Measurements from ENCODE around the gene DDX39A.
"Not testable (repeated sequence)": the region's sequence is repeated elsewhere in the genome, so short reads cannot be mapped to it uniquely, and the experiment has no call there.

The DDX39A gene

DNA sequence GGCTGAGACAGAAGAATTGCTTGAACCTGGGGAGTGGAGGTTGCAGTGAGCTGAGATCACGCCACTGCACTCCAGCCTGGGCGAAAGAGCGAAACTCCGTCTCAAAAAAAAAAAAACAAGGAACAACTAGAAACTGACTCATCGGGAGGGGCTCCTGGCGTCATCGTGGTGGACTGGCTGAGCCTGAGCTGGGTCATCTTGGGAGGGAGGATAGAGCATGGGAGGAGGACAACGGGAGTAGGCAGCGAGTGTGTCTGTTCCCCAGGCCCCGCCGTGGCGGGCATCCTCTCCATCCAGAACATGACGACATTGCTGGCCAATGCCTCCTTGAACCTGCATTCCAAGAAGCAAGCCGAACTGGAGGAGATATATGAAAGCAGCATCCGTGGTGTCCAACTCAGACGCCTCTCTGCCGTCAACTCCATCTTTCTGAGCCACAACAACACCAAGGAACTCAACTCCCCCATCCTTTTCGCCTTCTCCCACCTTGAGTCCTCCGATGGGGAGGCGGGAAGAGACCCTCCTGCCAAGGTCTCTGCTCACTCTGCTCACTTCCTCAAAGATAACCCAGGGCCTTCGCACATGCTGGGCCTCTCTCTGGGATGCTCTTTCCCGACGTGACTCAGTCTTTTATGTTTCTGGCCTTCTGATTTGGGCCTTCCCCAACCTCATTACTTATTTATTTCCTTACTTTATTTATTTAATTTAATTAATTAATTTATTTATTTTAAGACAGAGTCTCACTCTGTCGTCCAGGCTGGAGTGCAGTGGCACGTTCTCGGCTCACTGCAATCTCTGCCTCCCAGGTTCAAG lies 16.6 kb downstream of the DDX39A start:
- H3K79me1 ChIP-seq (ENCODE audit: low read length), result no peaks in the 10 kb centered on the region
- H3K27ac ChIP-seq (ENCODE audit: low read depth, low read length), result no peak overlapping the region
- peaks cover 0 to 3% of the 10 kb centered on the region in 2 experiments for H3K4me1 ChIP-seq (ENCODE audit: control insufficient read depth in 1 of 2, insufficient read depth in 2 of 2, low read length in 2 of 2)
- no peak overlapping the region for H4K12ac ChIP-seq (ENCODE audit: low read depth, low read length)
- no peak overlapping the region for H4K8ac ChIP-seq (ENCODE audit: low read depth, low read length)
- H3K9ac ChIP-seq (ENCODE audit: low read length), result no peak overlapping the region
- H3K9me3 ChIP-seq (ENCODE audit: insufficient read depth, low read depth, low read length), result peaks cover 2% of the 10 kb centered on the region
- H3K18ac ChIP-seq (ENCODE audit: low read length), result no peak overlapping the region
- peaks cover 9 to 10% of the 10 kb centered on the region in 2 experiments for H3K36me3 ChIP-seq (ENCODE audit: control insufficient read depth in 1 of 2, insufficient read depth in 2 of 2, low read length in 2 of 2)
- H3K4ac ChIP-seq (ENCODE audit: low read depth, low read length), result no peak overlapping the region
- no peak overlapping the region for H3K4me3 ChIP-seq (ENCODE audit: low read depth, low read length)
- no peak overlapping the region for H2BK120ac ChIP-seq (ENCODE audit: insufficient read depth, low read length, poor library complexity)
- H2BK5ac ChIP-seq (ENCODE audit: low read depth, low read length, poor library complexity), result no peak overlapping the region
- no peaks in the 10 kb centered on the region for H3K79me2 ChIP-seq (ENCODE audit: control insufficient read depth, insufficient read depth, low read length, poor library complexity)
- H4K91ac ChIP-seq (ENCODE audit: low read depth, low read length), result no peak overlapping the region
- H3K23ac ChIP-seq (ENCODE audit: low read length), result no peak overlapping the region
- no peak overlapping the region for H3K14ac ChIP-seq (ENCODE audit: low read length)
- DNase-seq, result peak; percentile 53 to 63
- H3K27me3 ChIP-seq (ENCODE audit: insufficient read depth, low read length), result no peaks in the 10 kb centered on the region
- no CpG with 5 or more reads among the region's 26 CpGs for WGBS (ENCODE audit: extremely low coverage, insufficient coverage, insufficient read length)
- no peak overlapping the region for H2AK5ac ChIP-seq (ENCODE audit: low read length)
- no peak overlapping the region for H2BK12ac ChIP-seq (ENCODE audit: low read length)
- H2AFZ ChIP-seq (ENCODE audit: insufficient read depth, low read length, poor library complexity), result no peak overlapping the region
- H3K4me2 ChIP-seq (ENCODE audit: low read length), result no peak overlapping the region

DNA sequence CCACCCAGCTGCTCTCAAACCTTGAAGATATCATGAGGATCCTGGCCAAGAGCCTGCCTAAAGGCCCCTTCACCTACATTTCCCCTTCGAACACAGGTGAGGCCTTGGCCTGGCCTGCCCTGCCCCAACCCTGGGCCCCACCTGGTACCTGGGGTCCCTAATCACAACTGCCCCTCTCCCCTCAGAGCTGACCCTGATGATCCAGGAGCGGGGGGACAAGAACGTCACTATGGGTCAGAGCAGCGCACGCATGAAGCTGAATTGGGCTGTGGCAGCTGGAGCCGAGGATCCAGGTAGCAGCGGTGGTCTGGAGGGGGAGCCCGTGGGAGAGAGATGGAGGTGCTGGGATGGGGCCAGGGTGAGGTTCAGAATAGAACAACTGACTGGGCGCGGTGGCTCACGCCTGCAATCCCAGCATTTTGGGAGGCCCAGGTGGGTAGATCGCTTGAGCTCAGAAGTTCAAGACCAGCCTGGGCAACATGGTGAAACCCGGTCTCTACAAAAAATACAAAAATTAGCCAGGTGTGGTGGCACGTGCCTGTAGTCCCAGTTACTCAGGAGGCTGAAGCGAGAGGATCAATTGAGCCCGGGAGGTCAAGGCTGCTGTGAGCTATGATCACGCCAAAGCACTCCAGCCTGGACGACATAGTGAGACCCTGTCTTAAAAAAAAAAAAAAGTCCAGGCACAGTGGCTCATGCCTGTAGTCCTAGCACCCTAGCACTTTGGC lies 17.5 kb downstream of the DDX39A start:
- no peaks in the 10 kb centered on the region for H3K27me3 ChIP-seq (ENCODE audit: insufficient read depth, low read length)
- H3K79me2 ChIP-seq (ENCODE audit: control insufficient read depth, insufficient read depth, low read length, poor library complexity), result no peaks in the 10 kb centered on the region
- H3K4me2 ChIP-seq (ENCODE audit: low read length), result no peak overlapping the region
- DNase-seq, result no peak
- no peak overlapping the region for H3K14ac ChIP-seq (ENCODE audit: low read length)
- H3K4me3 ChIP-seq (ENCODE audit: low read depth, low read length), result no peak overlapping the region
- peaks cover 0 to 3% of the 10 kb centered on the region in 2 experiments for H3K4me1 ChIP-seq (ENCODE audit: control insufficient read depth in 1 of 2, insufficient read depth in 2 of 2, low read length in 2 of 2)
- peaks cover 2% of the 10 kb centered on the region for H3K9me3 ChIP-seq (ENCODE audit: insufficient read depth, low read depth, low read length)
- no peak overlapping the region for H2BK5ac ChIP-seq (ENCODE audit: low read depth, low read length, poor library complexity)
- H3K27ac ChIP-seq (ENCODE audit: low read depth, low read length), result no peak overlapping the region
- no peak overlapping the region for H4K12ac ChIP-seq (ENCODE audit: low read depth, low read length)
- H4K91ac ChIP-seq (ENCODE audit: low read depth, low read length), result no peak overlapping the region
- H3K4ac ChIP-seq (ENCODE audit: low read depth, low read length), result no peak overlapping the region
- H3K23ac ChIP-seq (ENCODE audit: low read length), result no peak overlapping the region
- H2BK120ac ChIP-seq (ENCODE audit: insufficient read depth, low read length, poor library complexity), result no peak overlapping the region
- H3K9ac ChIP-seq (ENCODE audit: low read length), result no peak overlapping the region
- no peak overlapping the region for H3K18ac ChIP-seq (ENCODE audit: low read length)
- H2AK5ac ChIP-seq (ENCODE audit: low read length), result no peak overlapping the region
- no peaks in the 10 kb centered on the region for H3K79me1 ChIP-seq (ENCODE audit: low read length)
- WGBS (ENCODE audit: extremely low coverage, insufficient coverage, insufficient read length), result no CpG with 5 or more reads among the region's 18 CpGs
- peaks cover 3% of the 10 kb centered on the region in 2 experiments for H3K36me3 ChIP-seq (ENCODE audit: control insufficient read depth in 1 of 2, insufficient read depth in 2 of 2, low read length in 2 of 2)
- H4K8ac ChIP-seq (ENCODE audit: low read depth, low read length), result no peak overlapping the region
- H2AFZ ChIP-seq (ENCODE audit: insufficient read depth, low read length, poor library complexity), result no peak overlapping the region
- no peak overlapping the region for H2BK12ac ChIP-seq (ENCODE audit: low read length)

DNA sequence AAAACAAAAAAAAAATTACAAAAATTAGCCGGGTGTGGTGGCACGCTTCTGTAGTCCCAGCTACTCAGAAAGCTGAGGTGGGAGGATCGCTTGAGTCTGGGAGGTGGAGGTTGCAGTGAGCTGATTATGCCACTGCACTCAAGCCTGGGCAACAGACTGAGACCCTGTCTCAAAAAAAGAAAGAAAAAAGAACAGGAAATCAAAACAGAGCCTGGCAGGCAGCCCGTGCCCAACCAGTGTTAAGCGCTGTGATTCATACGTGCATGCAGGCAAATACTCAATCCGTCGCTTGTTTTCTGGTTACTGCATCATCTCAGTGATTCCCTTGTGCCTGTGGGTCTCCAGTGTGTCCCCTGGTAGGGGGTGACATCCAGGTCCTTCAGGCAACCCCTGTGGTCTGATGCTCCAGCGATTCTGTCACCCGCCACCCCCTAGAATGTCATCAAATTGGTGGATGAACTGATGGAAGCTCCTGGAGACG lies 18.1 kb downstream of the DDX39A start:
- Histone ChIP-seq H3K79me1 (ENCODE audit: low read length) (no peaks in the 10 kb centered on the region), H3K18ac (ENCODE audit: low read length) (no peak overlapping the region)
- no CpG with 5 or more reads among the region's 11 CpGs for WGBS (ENCODE audit: extremely low coverage, insufficient coverage, insufficient read length)

DNA sequence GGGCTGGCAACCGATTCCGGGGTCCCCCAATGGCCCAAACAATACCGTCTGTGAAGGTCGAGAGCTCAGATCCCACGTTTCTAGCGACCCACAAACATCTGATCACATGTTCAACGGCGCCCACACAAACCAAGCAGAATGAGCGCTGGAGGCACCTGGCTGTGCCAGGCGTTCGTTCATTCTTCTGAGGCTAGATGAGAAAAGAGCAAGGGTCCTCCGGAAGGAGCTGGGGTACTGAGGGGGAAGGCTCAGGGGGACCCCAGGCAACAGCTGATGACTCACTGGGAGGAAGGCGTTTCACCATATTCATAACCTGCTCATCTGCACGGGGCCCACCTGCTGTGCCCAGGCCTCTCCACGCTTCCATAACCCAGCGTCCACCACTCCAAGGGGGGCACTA lies 22.0 kb downstream of the DDX39A start:
- H2BK12ac ChIP-seq (ENCODE audit: low read length); DNase-seq; H3K4ac ChIP-seq (ENCODE audit: low read depth, low read length); H3K27me3 ChIP-seq (ENCODE audit: insufficient read depth, low read length); H3K79me2 ChIP-seq (ENCODE audit: control insufficient read depth, insufficient read depth, low read length, poor library complexity); H2AK5ac ChIP-seq (ENCODE audit: low read length); H4K8ac ChIP-seq (ENCODE audit: low read depth, low read length); H2BK5ac ChIP-seq (ENCODE audit: low read depth, low read length, poor library complexity); H4K91ac ChIP-seq (ENCODE audit: low read depth, low read length); H3K79me1 ChIP-seq (ENCODE audit: low read length); H3K4me2 ChIP-seq (ENCODE audit: low read length); H2AFZ ChIP-seq (ENCODE audit: insufficient read depth, low read length, poor library complexity); H3K18ac ChIP-seq (ENCODE audit: low read length); H3K23ac ChIP-seq (ENCODE audit: low read length); H2BK120ac ChIP-seq (ENCODE audit: insufficient read depth, low read length, poor library complexity); H3K4me1 ChIP-seq (ENCODE audit: control insufficient read depth in 1 of 2, insufficient read depth in 2 of 2, low read length in 2 of 2); H3K9me3 ChIP-seq (ENCODE audit: insufficient read depth, low read depth, low read length); H3K27ac ChIP-seq (ENCODE audit: low read depth, low read length); H3K14ac ChIP-seq (ENCODE audit: low read length); H4K12ac ChIP-seq (ENCODE audit: low read depth, low read length); H3K4me3 ChIP-seq (ENCODE audit: low read depth, low read length); H3K36me3 ChIP-seq (ENCODE audit: control insufficient read depth in 1 of 2, insufficient read depth in 2 of 2, low read length in 2 of 2); H3K9ac ChIP-seq (ENCODE audit: low read length): not testable (repeated sequence)
- WGBS (ENCODE audit: extremely low coverage, insufficient coverage, insufficient read length), result no CpG with 5 or more reads among the region's 16 CpGs

More for the DNA sequence above, 18.1 kb downstream of the DDX39A start:
- Histone ChIP-seq H2AFZ (ENCODE audit: insufficient read depth, low read length, poor library complexity) (no peak overlapping the region), H3K4me1 (ENCODE audit: control insufficient read depth in 1 of 2, insufficient read depth in 2 of 2, low read length in 2 of 2) (peaks cover 0 to 3% of the 10 kb centered on the region in 2 experiments), H2AK5ac (ENCODE audit: low read length) (no peak overlapping the region), H4K91ac (ENCODE audit: low read depth, low read length) (no peak overlapping the region), H3K23ac (ENCODE audit: low read length) (no peak overlapping the region), H3K4ac (ENCODE audit: low read depth, low read length) (no peak overlapping the region), H3K9ac (ENCODE audit: low read length) (no peak overlapping the region), H4K8ac (ENCODE audit: low read depth, low read length) (no peak overlapping the region), H2BK12ac (ENCODE audit: low read length) (no peak overlapping the region), H2BK120ac (ENCODE audit: insufficient read depth, low read length, poor library complexity) (no peak overlapping the region), H3K9me3 (ENCODE audit: insufficient read depth, low read depth, low read length) (peaks cover 2% of the 10 kb centered on the region), H3K4me3 (ENCODE audit: low read depth, low read length) (no peak overlapping the region), H3K79me2 (ENCODE audit: control insufficient read depth, insufficient read depth, low read length, poor library complexity) (no peaks in the 10 kb centered on the region), H4K12ac (ENCODE audit: low read depth, low read length) (no peak overlapping the region), H3K14ac (ENCODE audit: low read length) (no peak overlapping the region), H3K4me2 (ENCODE audit: low read length) (no peak overlapping the region), H2BK5ac (ENCODE audit: low read depth, low read length, poor library complexity) (no peak overlapping the region), H3K27me3 (ENCODE audit: insufficient read depth, low read length) (no peaks in the 10 kb centered on the region), H3K36me3 (ENCODE audit: control insufficient read depth in 1 of 2, insufficient read depth in 2 of 2, low read length in 2 of 2) (no peaks in the 10 kb centered on the region), H3K27ac (ENCODE audit: low read depth, low read length) (no peak overlapping the region)
- no peak for DNase-seq

Data from trophoblast cell (in vitro differentiated cells and primary cell).